Measurements from ENCODE around the gene FCF1.

DNA sequence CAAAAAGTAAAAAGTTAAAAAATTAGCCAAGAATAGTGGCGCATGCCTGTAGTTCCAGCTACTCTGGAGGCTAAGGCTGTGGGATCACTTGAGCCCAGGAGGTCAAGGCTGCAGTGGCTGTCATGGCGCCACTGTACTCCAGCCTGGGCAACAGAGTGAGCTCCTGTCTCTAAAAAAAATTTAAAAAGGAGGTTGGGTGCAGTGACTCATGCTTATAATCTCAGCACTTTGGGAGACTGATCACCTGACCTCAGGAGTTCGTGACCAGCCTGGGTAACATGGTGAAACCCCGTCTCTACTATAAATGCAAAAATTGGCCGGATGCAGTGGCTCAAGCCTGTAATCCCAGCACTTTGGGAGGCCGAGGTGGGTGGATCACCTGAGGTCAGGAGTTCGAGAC lies 42.0 kb downstream of the FCF1 start:
- TF ChIP-seq, protein P1, sequence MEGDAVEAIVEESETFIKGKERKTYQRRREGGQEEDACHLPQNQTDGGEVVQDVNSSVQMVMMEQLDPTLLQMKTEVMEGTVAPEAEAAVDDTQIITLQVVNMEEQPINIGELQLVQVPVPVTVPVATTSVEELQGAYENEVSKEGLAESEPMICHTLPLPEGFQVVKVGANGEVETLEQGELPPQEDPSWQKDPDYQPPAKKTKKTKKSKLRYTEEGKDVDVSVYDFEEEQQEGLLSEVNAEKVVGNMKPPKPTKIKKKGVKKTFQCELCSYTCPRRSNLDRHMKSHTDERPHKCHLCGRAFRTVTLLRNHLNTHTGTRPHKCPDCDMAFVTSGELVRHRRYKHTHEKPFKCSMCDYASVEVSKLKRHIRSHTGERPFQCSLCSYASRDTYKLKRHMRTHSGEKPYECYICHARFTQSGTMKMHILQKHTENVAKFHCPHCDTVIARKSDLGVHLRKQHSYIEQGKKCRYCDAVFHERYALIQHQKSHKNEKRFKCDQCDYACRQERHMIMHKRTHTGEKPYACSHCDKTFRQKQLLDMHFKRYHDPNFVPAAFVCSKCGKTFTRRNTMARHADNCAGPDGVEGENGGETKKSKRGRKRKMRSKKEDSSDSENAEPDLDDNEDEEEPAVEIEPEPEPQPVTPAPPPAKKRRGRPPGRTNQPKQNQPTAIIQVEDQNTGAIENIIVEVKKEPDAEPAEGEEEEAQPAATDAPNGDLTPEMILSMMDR (IDR thresholded peaks at IDR 0.05; ENCODE audit: insufficient read depth, low read depth, low read length): no peak
- no peak for TF ChIP-seq EZH2 (IDR thresholded peaks at IDR 0.05; ENCODE audit: insufficient read depth, low read length)
